Panc1 (cell line): Measurements from ENCODE around the gene IGLL5.

ENCODE experiments used
- POLR2AphosphoS5 ChIP-seq: IDR thresholded peaks from 2 replicates; pipeline ENCODE4 v1.6.1; 2012; ENCODE audit warnings: mild to moderate bottlenecking, low read depth, low read length, moderate library complexity
- SIN3A ChIP-seq: IDR thresholded peaks from 2 replicates; pipeline ENCODE4 v1.6.1; 2012; ENCODE audit warnings: low read depth, mild to moderate bottlenecking, low read length, moderate library complexity, borderline replicate concordance; ENCODE audit not compliant: insufficient read depth
- TF ChIP-seq, protein P1 (sequence below): fragments of 450-650 bp; IDR thresholded peaks from 2 replicates; pipeline ENCODE4 v1.5.1; 2017; ENCODE audit warnings: mild to moderate bottlenecking

- TF ChIP-seq, protein P1, sequence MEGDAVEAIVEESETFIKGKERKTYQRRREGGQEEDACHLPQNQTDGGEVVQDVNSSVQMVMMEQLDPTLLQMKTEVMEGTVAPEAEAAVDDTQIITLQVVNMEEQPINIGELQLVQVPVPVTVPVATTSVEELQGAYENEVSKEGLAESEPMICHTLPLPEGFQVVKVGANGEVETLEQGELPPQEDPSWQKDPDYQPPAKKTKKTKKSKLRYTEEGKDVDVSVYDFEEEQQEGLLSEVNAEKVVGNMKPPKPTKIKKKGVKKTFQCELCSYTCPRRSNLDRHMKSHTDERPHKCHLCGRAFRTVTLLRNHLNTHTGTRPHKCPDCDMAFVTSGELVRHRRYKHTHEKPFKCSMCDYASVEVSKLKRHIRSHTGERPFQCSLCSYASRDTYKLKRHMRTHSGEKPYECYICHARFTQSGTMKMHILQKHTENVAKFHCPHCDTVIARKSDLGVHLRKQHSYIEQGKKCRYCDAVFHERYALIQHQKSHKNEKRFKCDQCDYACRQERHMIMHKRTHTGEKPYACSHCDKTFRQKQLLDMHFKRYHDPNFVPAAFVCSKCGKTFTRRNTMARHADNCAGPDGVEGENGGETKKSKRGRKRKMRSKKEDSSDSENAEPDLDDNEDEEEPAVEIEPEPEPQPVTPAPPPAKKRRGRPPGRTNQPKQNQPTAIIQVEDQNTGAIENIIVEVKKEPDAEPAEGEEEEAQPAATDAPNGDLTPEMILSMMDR, result no peak
- no peak for TF ChIP-seq POLR2AphosphoS5
- TF ChIP-seq SIN3A, result no peak
These were observed 1.1 kb downstream of the IGLL5 start for GRCh38 chr22:22888571-22889353.
